Adrenal gland (tissue), 5 donors: ENCODE data around the gene BCL2L15.

Experiments used
- POLR2A ChIP-seq, 2 donors: fragments of 450-650 bp; IDR thresholded peaks; one replicate each; pipeline ENCODE4 v1.6.1; 2017; ENCODE audit warnings: antibody characterized with exemption in 2 of 2, mild to moderate bottlenecking in 2 of 2, moderate library complexity in 1 of 2
- TF ChIP-seq, protein P1 (sequence below), 6 experiments: fragments of 450-650 bp in 4 of 6; fragments of 200-600 bp in 2 of 6; sonication (generic) in 1 of 6; IDR thresholded peaks; 1 replicate in 5 of 6; 2 replicates in 1 of 6; pipeline versions ENCODE4 v1.5.1 to v1.8.0; 2016 to 2021; ENCODE audit warnings: antibody characterized with exemption in 6 of 6, mild to moderate bottlenecking in 2 of 6, moderate library complexity in 1 of 6
- donor health status: DM: no; HTN: no; CAD: no.

GRCh38 chr1:113891631-113892220 lies 4.3 kb upstream of the BCL2L15 start:
- TF ChIP-seq, protein P1, sequence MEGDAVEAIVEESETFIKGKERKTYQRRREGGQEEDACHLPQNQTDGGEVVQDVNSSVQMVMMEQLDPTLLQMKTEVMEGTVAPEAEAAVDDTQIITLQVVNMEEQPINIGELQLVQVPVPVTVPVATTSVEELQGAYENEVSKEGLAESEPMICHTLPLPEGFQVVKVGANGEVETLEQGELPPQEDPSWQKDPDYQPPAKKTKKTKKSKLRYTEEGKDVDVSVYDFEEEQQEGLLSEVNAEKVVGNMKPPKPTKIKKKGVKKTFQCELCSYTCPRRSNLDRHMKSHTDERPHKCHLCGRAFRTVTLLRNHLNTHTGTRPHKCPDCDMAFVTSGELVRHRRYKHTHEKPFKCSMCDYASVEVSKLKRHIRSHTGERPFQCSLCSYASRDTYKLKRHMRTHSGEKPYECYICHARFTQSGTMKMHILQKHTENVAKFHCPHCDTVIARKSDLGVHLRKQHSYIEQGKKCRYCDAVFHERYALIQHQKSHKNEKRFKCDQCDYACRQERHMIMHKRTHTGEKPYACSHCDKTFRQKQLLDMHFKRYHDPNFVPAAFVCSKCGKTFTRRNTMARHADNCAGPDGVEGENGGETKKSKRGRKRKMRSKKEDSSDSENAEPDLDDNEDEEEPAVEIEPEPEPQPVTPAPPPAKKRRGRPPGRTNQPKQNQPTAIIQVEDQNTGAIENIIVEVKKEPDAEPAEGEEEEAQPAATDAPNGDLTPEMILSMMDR (IDR thresholded peaks at IDR 0.05): no peak
- TF ChIP-seq POLR2A (IDR thresholded peaks at IDR 0.05): no peak
